Middle frontal gyrus (tissue), 1 donor: ENCODE measurements around the gene SETD1A.

Experiments used
- DNase-seq: peaks from one replicate; pipeline ENCODE4 v3.0.0-alpha.2; 2015; ENCODE audit warnings: low spot score; ENCODE audit errors: extremely low spot score

SETD1A gene

GRCh38 chr16:30957456-30958174 is at the start of gene SETD1A:
Gene SETD1A, plus strand, starts transcription at chr16:30957754. Its CDS starts 978 bp downstream, at chr16:30958732.
- DNase-seq = peak; percentile 86

- DNase-seq = no peak
These were observed 47.0 kb upstream of the SETD1A start for GRCh38 chr16:30910427-30911029.

- DNase-seq = no peak
These were observed 44.7 kb upstream of the SETD1A start for GRCh38 chr16:30912794-30913412.

GRCh38 chr16:30914830-30915229 is 42.7 kb upstream of the SETD1A start:
- no peak for DNase-seq

- no peak for DNase-seq
These were observed 38.9 kb upstream of the SETD1A start for GRCh38 chr16:30918614-30919013.

GRCh38 chr16:30920891-30921290 is 36.7 kb upstream of the SETD1A start:
- DNase-seq = no peak

GRCh38 chr16:30921459-30921747 is 36.2 kb upstream of the SETD1A start:
- DNase-seq = no peak

- peak; percentile 64 for DNase-seq
These were observed 35.7 kb upstream of the SETD1A start for GRCh38 chr16:30921748-30922419.

GRCh38 chr16:30922420-30922959 is 35.1 kb upstream of the SETD1A start:
- peak; percentile 100 for DNase-seq

- peak; percentile 99 for DNase-seq
These were observed 34.5 kb upstream of the SETD1A start for GRCh38 chr16:30922960-30923535.

- no peak for DNase-seq
These were observed 33.9 kb upstream of the SETD1A start, which contains the start of gene FBXL19 for GRCh38 chr16:30923554-30924075. Gene FBXL19, plus strand, starts transcription at chr16:30923572. Its CDS starts 2,183 bp downstream, at chr16:30925755.

GRCh38 chr16:30924076-30924912 is 33.3 kb upstream of the SETD1A start:
- DNase-seq = no peak

GRCh38 chr16:30924913-30925631 is 32.5 kb upstream of the SETD1A start:
- no peak for DNase-seq

GRCh38 chr16:30925632-30925987 is 31.9 kb upstream of the SETD1A start:
- no peak for DNase-seq

GRCh38 chr16:30925995-30926811 is 31.4 kb upstream of the SETD1A start:
- DNase-seq = no peak

GRCh38 chr16:30926937-30927788 is 30.4 kb upstream of the SETD1A start:
- no peak for DNase-seq

- DNase-seq = peak; percentile 46
These were observed 29.7 kb upstream of the SETD1A start for GRCh38 chr16:30927789-30928378.

GRCh38 chr16:30928390-30928789 is 29.2 kb upstream of the SETD1A start:
- no peak for DNase-seq
